ENCODE measurements around the gene TREML4.

TREML4 gene

GRCh38 chr6:41199552-41200246, 28.4 kb upstream of the TREML4 start:
- peaks cover 12% of the 10 kb centered on the region for H3K27me3 ChIP-seq (ENCODE audit: insufficient read depth, low read depth, severe bottlenecking)
- H3K36me3 ChIP-seq = no peaks in the 10 kb centered on the region
- DNase-seq = no peak
- H3K4me3 ChIP-seq (ENCODE audit: low read depth, low read length) = no peak overlapping the region
- TF ChIP-seq, protein P1, sequence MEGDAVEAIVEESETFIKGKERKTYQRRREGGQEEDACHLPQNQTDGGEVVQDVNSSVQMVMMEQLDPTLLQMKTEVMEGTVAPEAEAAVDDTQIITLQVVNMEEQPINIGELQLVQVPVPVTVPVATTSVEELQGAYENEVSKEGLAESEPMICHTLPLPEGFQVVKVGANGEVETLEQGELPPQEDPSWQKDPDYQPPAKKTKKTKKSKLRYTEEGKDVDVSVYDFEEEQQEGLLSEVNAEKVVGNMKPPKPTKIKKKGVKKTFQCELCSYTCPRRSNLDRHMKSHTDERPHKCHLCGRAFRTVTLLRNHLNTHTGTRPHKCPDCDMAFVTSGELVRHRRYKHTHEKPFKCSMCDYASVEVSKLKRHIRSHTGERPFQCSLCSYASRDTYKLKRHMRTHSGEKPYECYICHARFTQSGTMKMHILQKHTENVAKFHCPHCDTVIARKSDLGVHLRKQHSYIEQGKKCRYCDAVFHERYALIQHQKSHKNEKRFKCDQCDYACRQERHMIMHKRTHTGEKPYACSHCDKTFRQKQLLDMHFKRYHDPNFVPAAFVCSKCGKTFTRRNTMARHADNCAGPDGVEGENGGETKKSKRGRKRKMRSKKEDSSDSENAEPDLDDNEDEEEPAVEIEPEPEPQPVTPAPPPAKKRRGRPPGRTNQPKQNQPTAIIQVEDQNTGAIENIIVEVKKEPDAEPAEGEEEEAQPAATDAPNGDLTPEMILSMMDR (IDR thresholded peaks at IDR 0.05; ENCODE audit: low read depth, low read length) = no peak
- no peak overlapping the region for H3K27ac ChIP-seq
- peaks cover 3% of the 10 kb centered on the region for H3K9me3 ChIP-seq (ENCODE audit: severe bottlenecking)

GRCh38 chr6:41200296-41200900, 27.8 kb upstream of the TREML4 start:
- no peaks in the 10 kb centered on the region for H3K36me3 ChIP-seq
- peaks cover 12% of the 10 kb centered on the region for H3K27me3 ChIP-seq (ENCODE audit: insufficient read depth, low read depth, severe bottlenecking)
- no peak for DNase-seq
- no peak overlapping the region for H3K27ac ChIP-seq
- TF ChIP-seq, protein P1 (IDR thresholded peaks at IDR 0.05; ENCODE audit: low read depth, low read length) = no peak
- peaks cover 3% of the 10 kb centered on the region for H3K9me3 ChIP-seq (ENCODE audit: severe bottlenecking)
- H3K4me3 ChIP-seq (ENCODE audit: low read depth, low read length) = no peak overlapping the region

DNA sequence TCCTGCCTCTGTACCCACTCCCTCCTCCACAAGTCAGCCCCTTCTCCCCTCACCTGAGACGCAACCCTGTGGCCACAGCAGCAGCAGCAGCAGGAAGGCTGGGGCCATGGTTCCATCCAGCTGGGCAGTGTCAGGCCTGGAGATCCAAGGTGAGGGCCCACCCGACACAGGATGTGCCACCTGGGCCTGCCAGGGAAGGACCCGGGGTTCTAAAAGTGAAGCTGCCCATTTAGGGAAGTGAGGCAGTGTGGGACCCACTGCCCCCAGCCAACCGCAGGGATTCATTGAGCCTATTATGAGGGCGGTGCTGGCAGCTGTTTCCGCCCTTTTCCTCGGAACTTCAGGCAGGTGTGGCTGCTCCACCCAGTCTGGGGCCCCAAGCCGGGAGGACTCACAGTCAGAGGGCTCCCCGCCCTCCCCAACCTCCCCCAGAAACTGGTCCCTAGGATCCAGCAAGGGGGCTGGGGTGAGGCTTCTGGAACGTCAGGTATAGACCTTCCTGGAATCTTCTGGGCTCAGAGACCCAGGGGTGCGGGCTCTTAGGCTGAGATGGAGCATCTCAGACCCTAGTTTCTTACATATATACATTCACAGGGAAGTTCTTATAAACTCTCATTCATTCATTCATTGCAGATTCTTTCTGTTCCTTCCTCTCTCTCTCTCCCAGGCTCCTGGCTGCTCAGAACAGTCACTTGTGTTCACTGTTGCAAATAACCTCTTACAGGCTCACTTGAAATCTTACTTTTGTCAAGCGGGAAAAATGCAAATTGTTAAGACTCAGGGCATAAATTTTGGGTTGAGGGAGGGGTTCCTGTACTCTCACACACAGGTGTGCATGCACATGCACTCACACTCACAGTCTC, 27.0 kb upstream of the TREML4 start, which contains the start of gene TREML2:
TSS of gene TREML2 (minus strand) at position 249 of the 863 bp plus-strand sequence. CDS start at position 108, 141 bp downstream.
- no peak for DNase-seq
- Histone ChIP-seq H3K9me3 (ENCODE audit: severe bottlenecking) (peaks cover 3% of the 10 kb centered on the region), H3K36me3 (no peaks in the 10 kb centered on the region), H3K27me3 (ENCODE audit: insufficient read depth, low read depth, severe bottlenecking) (peaks cover 12% of the 10 kb centered on the region), H3K4me3 (ENCODE audit: low read depth, low read length) (no peak within 1 kb of the TSS), H3K27ac (no peak within 1 kb of the TSS)
- TF ChIP-seq, protein P1 (IDR thresholded peaks at IDR 0.05; ENCODE audit: low read depth, low read length) = no peak

GRCh38 chr6:41201764-41202173, 26.4 kb upstream of the TREML4 start:
- Histone ChIP-seq H3K9me3 (ENCODE audit: severe bottlenecking) (peaks cover 3% of the 10 kb centered on the region), H3K36me3 (no peaks in the 10 kb centered on the region), H3K27me3 (ENCODE audit: insufficient read depth, low read depth, severe bottlenecking) (peaks cover 9% of the 10 kb centered on the region), H3K4me3 (ENCODE audit: low read depth, low read length) (no peak overlapping the region), H3K27ac (no peak overlapping the region)
- no peak for DNase-seq
- TF ChIP-seq, protein P1 (IDR thresholded peaks at IDR 0.05; ENCODE audit: low read depth, low read length) = no peak

DNA sequence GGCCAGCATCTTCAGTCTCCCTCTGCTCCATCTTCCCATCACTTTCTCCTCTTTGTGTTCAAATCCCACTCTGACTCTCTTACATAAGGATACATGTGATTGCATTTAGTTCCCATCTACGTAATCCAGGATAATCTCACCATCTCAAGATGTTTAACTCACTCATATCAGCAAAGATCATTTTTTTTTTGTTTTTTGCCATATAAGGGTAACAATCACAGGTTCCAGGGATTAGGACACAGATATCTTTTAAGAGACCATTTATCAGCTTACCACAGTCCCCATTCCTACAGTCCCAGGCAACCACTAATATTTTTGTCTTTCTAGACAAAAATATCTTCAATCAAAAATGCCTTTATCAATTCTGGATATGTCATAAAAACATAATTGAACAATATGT, 24.0 kb upstream of the TREML4 start:
- no peaks in the 10 kb centered on the region for H3K36me3 ChIP-seq
- TF ChIP-seq, protein P1 (IDR thresholded peaks at IDR 0.05; ENCODE audit: low read depth, low read length) = no peak
- no peak overlapping the region for H3K27ac ChIP-seq
- H3K27me3 ChIP-seq (ENCODE audit: insufficient read depth, low read depth, severe bottlenecking) = no peaks in the 10 kb centered on the region
- H3K4me3 ChIP-seq (ENCODE audit: low read depth, low read length) = no peak overlapping the region
- DNase-seq = no peak
- no peaks in the 10 kb centered on the region for H3K9me3 ChIP-seq (ENCODE audit: severe bottlenecking)

Data from WERI-Rb-1 (cell line).